K562 (cell line): ENCODE data around the gene FERMT1. TPM values are rescaled to one million over a fixed set of nuclear protein-coding genes. Genes with fewer than 3 reads are reported as not detected.

ENCODE experiments used
- ATAC-seq: fragments of 200-7000 bp; cut with Tn5 transposase; 3 replicates; pipeline ENCODE4 v1.9.1; 2020; ENCODE audit warnings: moderate library complexity
- BruUV-seq: library from RNA; stranded (reverse); fragments of 400-500 nt; replicated peaks from 2 replicates; lab custom pipeline; 2021; lab: Mats Ljungman, UMichigan
- CTCF ChIA-PET: fragments of 300-600 bp; formaldehyde crosslinking; extraction: SDS; loops from one replicate; lab custom pipeline; 2021; ENCODE audit warnings: low intra/inter-chr PET ratio; lab: Yijun Ruan, JAX
- POLR2A ChIA-PET: fragments of 300-600, 350-650 bp; sonication (Branson Sonifier 250); formaldehyde crosslinking; extraction: SDS; loops from one replicate; lab custom pipeline; 2021; ENCODE audit warnings: antibody characterized with exemption, inconsistent platforms; lab: Yijun Ruan, JAX
- DNase-seq, 4 experiments: peaks; one replicate each; pipeline versions ENCODE4 v3.0.0 to v3.0.0-alpha.2; 2011 to 2018; ENCODE audit warnings: low spot score in 3 of 4, mixed read lengths in 3 of 4; ENCODE audit errors: extremely low read depth in 1 of 4
- FAIRE-seq: peaks from 2 replicates; lab custom pipeline; 2011; peaks lifted over from hg19 to GRCh38; lab: Jason Lieb, UNC
- H2AFZ ChIP-seq: 2 replicates; pipeline ENCODE4 v1.6.0; 2011; ENCODE audit warnings: low read depth, low read length, control low read depth, inconsistent platforms
- H3K27ac ChIP-seq: fragments of 200-600 bp; 3 replicates; pipeline ENCODE4 v1.8.0; 2011; ENCODE audit warnings: low read depth, mild to moderate bottlenecking, control low read depth, inconsistent platforms, low read length, moderate library complexity, mixed read lengths; ENCODE audit errors: extremely low read depth
- H3K27me3 ChIP-seq, 2 experiments: fragments of 300-600 bp in 1 of 2; 2 replicates in 1 of 2; 3 replicates in 1 of 2; pipeline versions ENCODE4 v1.6.0 to v1.8.0; 2011; ENCODE audit warnings: inconsistent platforms in 2 of 2, low read length in 2 of 2, mild to moderate bottlenecking in 1 of 2, mixed read lengths in 1 of 2, moderate library complexity in 1 of 2; ENCODE audit not compliant: control insufficient read depth in 2 of 2, insufficient read depth in 2 of 2
- H3K36me3 ChIP-seq: fragments of 300-600 bp; 3 replicates; pipeline ENCODE4 v1.8.0; 2011; ENCODE audit warnings: mild to moderate bottlenecking, low read length, inconsistent platforms; ENCODE audit not compliant: control insufficient read depth, insufficient read depth
- H3K4me1 ChIP-seq, 2 experiments: fragments of 200-600 bp in 1 of 2; replicated peaks in 1 of 2; 2 replicates in 1 of 2; 3 replicates in 1 of 2; pipeline versions ENCODE4 v1.5.1 to v1.8.0; 2011; ENCODE audit warnings: inconsistent platforms in 2 of 2, low read length in 2 of 2, mild to moderate bottlenecking in 1 of 2, mixed read lengths in 1 of 2, moderate library complexity in 1 of 2; ENCODE audit not compliant: control insufficient read depth in 2 of 2, insufficient read depth in 2 of 2
- H3K4me2 ChIP-seq: 2 replicates; pipeline ENCODE4 v1.6.1; 2011; ENCODE audit warnings: low read length, control low read depth, inconsistent platforms, mixed read lengths; ENCODE audit not compliant: insufficient read depth
- H3K4me3 ChIP-seq: fragments of 200-600 bp; sonication (generic), shearing (Covaris generic); 2 replicates; pipeline ENCODE4 v1.5.1; 2016; ENCODE audit warnings: control low read depth, inconsistent platforms
- H3K79me2 ChIP-seq: fragments of 200-600 bp; 3 replicates; pipeline ENCODE4 v1.8.0; 2011; ENCODE audit warnings: low read length, inconsistent platforms; ENCODE audit not compliant: control insufficient read depth, insufficient read depth
- H3K9ac ChIP-seq, 2 experiments: 2 replicates each; pipeline versions ENCODE4 v1.6.0 to v1.6.1; 2011; ENCODE audit warnings: low read depth in 2 of 2, low read length in 2 of 2, control low read depth in 1 of 2, inconsistent platforms in 1 of 2, mild to moderate bottlenecking in 1 of 2, mixed read lengths in 1 of 2; ENCODE audit not compliant: insufficient read depth in 1 of 2
- H3K9me1 ChIP-seq: one replicate; pipeline ENCODE4 v1.6.0; 2011; ENCODE audit warnings: inconsistent platforms, mild to moderate bottlenecking, low read length, moderate library complexity; ENCODE audit not compliant: control insufficient read depth, insufficient read depth
- H3K9me3 ChIP-seq: replicated peaks from 2 replicates; pipeline ENCODE4 v1.5.1; 2011; ENCODE audit warnings: low read depth, low read length, inconsistent platforms; ENCODE audit not compliant: control insufficient read depth, insufficient read depth
- H4K20me1 ChIP-seq: replicated peaks from 2 replicates; pipeline ENCODE4 v1.6.1; 2011; ENCODE audit warnings: low read length, inconsistent platforms, mixed read lengths; ENCODE audit not compliant: control insufficient read depth, insufficient read depth
- BCL6 ChIP-seq: fragments of 250-450 bp; sonication (Bioruptor Pico); IDR thresholded peaks from 2 replicates; pipeline ENCODE4 v1.4.0; 2020
- CBFA2T3 ChIP-seq: fragments of 450-650 bp; IDR thresholded peaks from 2 replicates; pipeline ENCODE4 v1.6.1; 2017
- CBX5 ChIP-seq: IDR thresholded peaks from 2 replicates; pipeline ENCODE4 v1.6.1; 2014; ENCODE audit warnings: low read depth, borderline replicate concordance
- ELF1 ChIP-seq: fragments of 200-800 bp; sonication (Bioruptor generic); IDR thresholded peaks from 2 replicates; pipeline ENCODE4 v1.6.1; 2016; ENCODE audit warnings: missing genetic modification characterization, missing compliant biosample characterization
- FOXA3 ChIP-seq, 2 experiments: fragments of 450-650 bp in 1 of 2; sonication (generic) in 1 of 2; formaldehyde crosslinking; IDR thresholded peaks in 1 of 2; conservative IDR thresholded peaks in 1 of 2; 2 replicates each; pipeline versions ENCODE4 v1.4.0 to v1.8.0; 2020 to 2022; ENCODE audit warnings: mild to moderate bottlenecking in 2 of 2, missing genetic modification reagents in 1 of 2
- GABPA ChIP-seq: fragments of 200-800 bp; sonication (Bioruptor generic); conservative IDR thresholded peaks from 2 replicates; pipeline ENCODE4 v1.6.1; 2016; ENCODE audit warnings: low read depth, missing genetic modification characterization, missing compliant biosample characterization
- LEF1 ChIP-seq: fragments of 450-650 bp; IDR thresholded peaks from 2 replicates; pipeline ENCODE4 v1.6.1; 2016; ENCODE audit warnings: mild to moderate bottlenecking
- MEIS2 ChIP-seq: fragments of 450-650 bp; IDR thresholded peaks from 2 replicates; pipeline ENCODE4 v1.6.1; 2014; ENCODE audit warnings: mild to moderate bottlenecking; ENCODE audit not compliant: partially characterized antibody
- NR2C2 ChIP-seq, 2 experiments: fragments of 200-800 bp in 1 of 2; sonication (Bioruptor generic) in 1 of 2; sonication (generic) in 1 of 2; formaldehyde crosslinking in 1 of 2; IDR thresholded peaks; 2 replicates each; pipeline versions ENCODE4 v1.6.1 to v1.8.0; 2016 to 2022; ENCODE audit warnings: mild to moderate bottlenecking in 1 of 2, missing compliant biosample characterization in 1 of 2, missing genetic modification characterization in 1 of 2, missing genetic modification reagents in 1 of 2
- PBX2 ChIP-seq, 2 experiments: IDR thresholded peaks in 1 of 2; conservative IDR thresholded peaks in 1 of 2; 2 replicates each; pipeline ENCODE4 v1.6.1; 2016; ENCODE audit warnings: low read depth in 2 of 2, mild to moderate bottlenecking in 1 of 2, missing compliant biosample characterization in 1 of 2, missing genetic modification characterization in 1 of 2, moderate library complexity in 1 of 2
- SRSF9 ChIP-seq: fragments of 200-400 bp; formaldehyde crosslinking; IDR thresholded peaks from 2 replicates; pipeline ENCODE4 v1.6.1; 2017; ENCODE audit warnings: low read depth, low read length, borderline replicate concordance
- TAF7 ChIP-seq: fragments of 450-650 bp; IDR thresholded peaks from 2 replicates; pipeline ENCODE4 v1.6.1; 2016; ENCODE audit warnings: missing genetic modification characterization, missing compliant biosample characterization
- TCF7 ChIP-seq: sonication (generic); IDR thresholded peaks from 2 replicates; pipeline ENCODE4 v1.6.1; 2016; ENCODE audit warnings: antibody characterized with exemption, borderline replicate concordance
- ZBTB33 ChIP-seq: sonication (generic); formaldehyde crosslinking; IDR thresholded peaks from 2 replicates; pipeline ENCODE4 v1.8.1; 2023; ENCODE audit warnings: mild to moderate bottlenecking, missing genetic modification reagents
- ZNF280B ChIP-seq: fragments of 250-450 bp; sonication (Bioruptor Pico); IDR thresholded peaks from 2 replicates; pipeline ENCODE4 v1.5.1; 2021; ENCODE audit warnings: mild to moderate bottlenecking
- WGBS: fragments of 100-300 bp; shearing (Covaris generic); methylation state at CpG from one replicate; pipeline ENCODE4 v1.1.6; 2016; ENCODE audit warnings: low coverage, mixed read lengths; ENCODE audit not compliant: insufficient coverage; ENCODE audit errors: missing lambda C conversion rate; 5-methylcytosine and 5-hydroxymethylcytosine counted together
- in situ Hi-C: fragments of 300-500 bp; cut with MboI; formaldehyde crosslinking; loops from 4 replicates; pipeline ENCODE4 v1.15.0; 2018; ENCODE audit warnings: inconsistent platforms, mixed read lengths
- intact Hi-C: fragments of 100-400 bp; cut with micrococcal nuclease; formaldehyde crosslinking; loops from 2 replicates; pipeline ENCODE4 v1.14.2; 2022
- polyA plus RNA-seq, 8 experiments: library from polyadenylated mRNA; depleted of rRNA in 4 of 8; stranded (reverse) in 5 of 8; unstranded in 3 of 8; fragments of >200 nt; fragmentation: Nextera tagmentation in 2 of 8; fragmentation: Illumina TruSeq in 1 of 8; extraction: Ambion mirVana in 2 of 8; extraction: Trizol in 1 of 8; gene quantifications; 2 replicates each; pipeline versions ENCODE4 v1.2.1 to v1.2.3, GENCODE V29; 2011 to 2014; ENCODE audit warnings: inconsistent platforms in 1 of 8, missing spikeins in 1 of 8
- total RNA-seq, 7 experiments: library from RNA; depleted of rRNA in 6 of 7; stranded (reverse); fragments of >200 nt in 6 of 7; fragmentation: Illumina TruSeq in 2 of 7; extraction: Trizol in 2 of 7; gene quantifications; 2 replicates each; pipeline versions ENCODE4 v1.2.1 to v1.2.3, GENCODE V29; 2011 to 2021; ENCODE audit warnings: low replicate concordance in 1 of 7

Gene FERMT1
- total and polyA plus RNA-seq, 9 of the 15 experiments (the other 6 are each of a cell fraction or from before 2014, with no cell fraction given), result 0.07 TPM; not detected in 8

- H3K4me3 ChIP-seq, result no peak overlapping the region
- POLR2A ChIA-PET, result no interaction called here
- TF ChIP-seq ZNF280B (CRISPR knock-in tag), result no peak
- peak; percentile 91; the same call in 1 of the 2 replicates for TF ChIP-seq TCF7
- no peak for TF ChIP-seq FOXA3 (CRISPR knock-in tag; conservative IDR thresholded peaks at IDR 0.05 in 1 of 2, IDR thresholded peaks at IDR 0.05 in 1 of 2)
- peak; percentile 43; the same call in 1 of the 2 replicates for TF ChIP-seq CBFA2T3
- 0 out of 2 replicates have a peak, but pooled peaks have one; percentile 4 for TF ChIP-seq ELF1 (tag)
- no peak for TF ChIP-seq BCL6
- TF ChIP-seq NR2C2 (CRISPR knock-in tag; IDR thresholded peaks at IDR 0.05), result no peak
- peak; percentile 48; the same call in 1 of the 2 replicates for TF ChIP-seq NR2C2 (tag; IDR thresholded peaks at IDR 0.05)
- no peak for TF ChIP-seq TAF7 (tag)
- no peak for TF ChIP-seq SRSF9
- TF ChIP-seq ZBTB33 (CRISPR knock-in tag), result no peak
- TF ChIP-seq CBX5, result no peak
- peak; percentile 87 for TF ChIP-seq LEF1
- no peak for TF ChIP-seq PBX2 (CRISPR knock-in tag; IDR thresholded peaks at IDR 0.05; ENCODE audit: low read depth)
- TF ChIP-seq PBX2 (tag; conservative IDR thresholded peaks at IDR 0.05; ENCODE audit: low read depth), result 0 out of 2 replicates have a peak, but pooled peaks have one; percentile 8
- TF ChIP-seq MEIS2, result peak; percentile 53
- peak; percentile 40; the same call in 1 of the 2 replicates for TF ChIP-seq GABPA
These were observed 67.6 kb downstream of the FERMT1 start for GRCh38 chr20:6055161-6055783.

More at GRCh38 chr20:6055161-6055783, 67.6 kb downstream of the FERMT1 start:
- CTCF ChIA-PET, result no interaction called here
- Histone ChIP-seq H3K9me3 (no peaks in the 10 kb centered on the region), H3K79me2 (no peaks in the 10 kb centered on the region), H4K20me1 (no peaks in the 10 kb centered on the region), H3K9ac (0 out of 4 replicates have a peak overlapping the region, but pooled peaks have one; percentile 17 to 56), H2AFZ (peak overlapping the region; percentile 45; the same call in 1 of the 2 replicates), H3K4me2 (0 out of 2 replicates have a peak overlapping the region, but pooled peaks have one; percentile 43), H3K27me3 (no peaks in the 10 kb centered on the region), H3K36me3 (no peaks in the 10 kb centered on the region), H3K4me1 (peaks cover 7 to 18% of the 10 kb centered on the region in 2 experiments), H3K27ac (no peak overlapping the region), H3K9me1 (no peaks in the 10 kb centered on the region)
- ATAC-seq, result peak; percentile 74
- in situ Hi-C loops (no loop called here), intact Hi-C loops (no loop called here)
- 39% methylated on average over 9 of the region's 10 CpGs for WGBS
- peak; percentile 64 for FAIRE-seq
- TSS peak; percentile 76 for BruUV-seq
- peak; percentile 17 to 56 (median 27) for DNase-seq
